PFSK-1 (cell line): ENCODE results near the gene JAM3.

Experiments used
- FOXP2 ChIP-seq: optimal IDR thresholded peaks from 2 replicates; pipeline ENCODE3; 2011; ENCODE audit warnings: borderline replicate concordance, control low read depth, inconsistent platforms; ENCODE audit not compliant: insufficient read depth; ENCODE audit errors: extremely low read length, extremely low read depth
- POLR2AphosphoS5 ChIP-seq: IDR thresholded peaks from 2 replicates; pipeline ENCODE4 v1.6.1; 2012; ENCODE audit warnings: low read depth, mild to moderate bottlenecking, control low read depth, low read length, moderate library complexity

- TF ChIP-seq FOXP2 (no peak), POLR2AphosphoS5 (no peak)
Observed at GRCh38 chr11:134074346-134074745, 5.5 kb downstream of the JAM3 start.
